Karpas-422 (cell line): ENCODE data around the gene CDC42EP1. TPM values are rescaled to one million over a fixed set of nuclear protein-coding genes. Genes with fewer than 3 reads are reported as not detected.
"Not testable (repeated sequence)": the region's sequence is repeated elsewhere in the genome, so short reads cannot be mapped to it uniquely, and the experiment has no call there.

Source experiments
- DNase-seq: peaks from one replicate; pipeline ENCODE4 v3.0.0-alpha.2; 2015
- H2AFZ ChIP-seq: fragments of 200-600 bp; sonication (generic); 2 replicates; pipeline ENCODE4 v1.6.1; 2014; ENCODE audit warnings: antibody characterized with exemption, low read length, mixed read lengths
- H3K27ac ChIP-seq: fragments of 200-600 bp; sonication (generic); 2 replicates; pipeline ENCODE4 v1.5.1; 2014; ENCODE audit warnings: mild to moderate bottlenecking, low read length, moderate library complexity
- H3K27me3 ChIP-seq: fragments of 200-600 bp; sonication (generic); 2 replicates; pipeline ENCODE4 v1.6.1; 2014; ENCODE audit warnings: low read length, mixed read lengths
- H3K36me3 ChIP-seq: fragments of 200-600 bp; sonication (generic); 2 replicates; pipeline ENCODE4 v1.6.1; 2014; ENCODE audit warnings: low read length, mixed read lengths; ENCODE audit not compliant: insufficient read depth
- H3K4me1 ChIP-seq: fragments of 200-600 bp; sonication (generic); 2 replicates; pipeline ENCODE4 v1.6.1; 2014; ENCODE audit warnings: mild to moderate bottlenecking, low read length, mixed read lengths
- H3K4me2 ChIP-seq: fragments of 200-600 bp; sonication (generic); 2 replicates; pipeline ENCODE4 v1.6.1; 2014; ENCODE audit warnings: low read length, low read depth, mild to moderate bottlenecking; ENCODE audit not compliant: poor library complexity, severe bottlenecking
- H3K4me3 ChIP-seq: fragments of 200-600 bp; sonication (generic); 2 replicates; pipeline ENCODE4 v1.5.1; 2014; ENCODE audit warnings: mild to moderate bottlenecking, antibody characterized with exemption, low read length, mixed read lengths
- H3K79me2 ChIP-seq: fragments of 200-600 bp; sonication (generic); 2 replicates; pipeline ENCODE4 v1.6.1; 2014; ENCODE audit warnings: mild to moderate bottlenecking, low read length, mixed read lengths
- H3K9ac ChIP-seq: fragments of 200-600 bp; sonication (generic); 2 replicates; pipeline ENCODE4 v1.6.0; 2014; ENCODE audit warnings: low read length
- H3K9me2 ChIP-seq: fragments of 200-600 bp; sonication (generic), shearing (Covaris generic); replicated peaks from 2 replicates; pipeline ENCODE4 v1.6.0; 2014; ENCODE audit warnings: mild to moderate bottlenecking, low read length, moderate library complexity; ENCODE audit not compliant: insufficient read depth
- H3K9me3 ChIP-seq: fragments of 300-700, 200-600 bp; sonication (generic); 2 replicates; pipeline ENCODE4 v1.6.1; 2014; ENCODE audit warnings: low read length, mixed read lengths
- H4K20me1 ChIP-seq: fragments of 200-600 bp; sonication (generic); 2 replicates; pipeline ENCODE4 v1.6.1; 2014; ENCODE audit warnings: mild to moderate bottlenecking, antibody characterized with exemption, low read length, low read depth; ENCODE audit not compliant: insufficient read depth
- total RNA-seq: library from RNA; depleted of rRNA; stranded (reverse); fragments of >200 nt; shearing (Covaris generic); gene quantifications from 2 replicates; pipeline ENCODE4 v1.2.3, GENCODE V29; 2014; ENCODE audit warnings: low replicate concordance

The CDC42EP1 gene
- total RNA-seq, 1 experiment from 2014 or later, result not detected

GRCh38 chr22:37527081-37527752, 33.1 kb upstream of the CDC42EP1 start:
- not testable (repeated sequence) for DNase-seq, H3K79me2 ChIP-seq, H2AFZ ChIP-seq, H3K27ac ChIP-seq, H3K4me2 ChIP-seq, H3K9me3 ChIP-seq, H4K20me1 ChIP-seq, H3K9ac ChIP-seq, H3K4me3 ChIP-seq, H3K36me3 ChIP-seq, H3K4me1 ChIP-seq, H3K9me2 ChIP-seq, H3K27me3 ChIP-seq

- not testable (repeated sequence) for H3K9me2 ChIP-seq, H3K27me3 ChIP-seq, H3K4me3 ChIP-seq, H3K9ac ChIP-seq, H3K36me3 ChIP-seq, DNase-seq, H3K4me1 ChIP-seq, H2AFZ ChIP-seq, H3K9me3 ChIP-seq, H3K4me2 ChIP-seq, H4K20me1 ChIP-seq, H3K27ac ChIP-seq, H3K79me2 ChIP-seq
Observed at GRCh38 chr22:37527952-37528351, 32.3 kb upstream of the CDC42EP1 start.

GRCh38 chr22:37529652-37530345, 30.5 kb upstream of the CDC42EP1 start:
- Histone ChIP-seq H3K4me2 (no peak overlapping the region), H3K4me1 (no peaks in the 10 kb centered on the region), H3K9me3 (no peaks in the 10 kb centered on the region), H3K9me2 (no peaks in the 10 kb centered on the region), H3K27me3 (no peaks in the 10 kb centered on the region), H3K36me3 (no peaks in the 10 kb centered on the region), H3K9ac (no peak overlapping the region), H2AFZ (no peak overlapping the region), H4K20me1 (no peaks in the 10 kb centered on the region), H3K27ac (no peak overlapping the region), H3K79me2 (no peaks in the 10 kb centered on the region), H3K4me3 (no peak overlapping the region)
- DNase-seq, result no peak

GRCh38 chr22:37533995-37534394, 26.3 kb upstream of the CDC42EP1 start:
- no peak overlapping the region for H3K27ac ChIP-seq
- no peaks in the 10 kb centered on the region for H3K27me3 ChIP-seq
- DNase-seq, result no peak
- H3K4me1 ChIP-seq, result no peaks in the 10 kb centered on the region
- no peak overlapping the region for H3K9ac ChIP-seq
- H3K4me3 ChIP-seq, result no peak overlapping the region
- H3K9me2 ChIP-seq, result no peaks in the 10 kb centered on the region
- no peaks in the 10 kb centered on the region for H4K20me1 ChIP-seq
- H3K4me2 ChIP-seq, result no peak overlapping the region
- H3K36me3 ChIP-seq, result no peaks in the 10 kb centered on the region
- H3K9me3 ChIP-seq, result no peaks in the 10 kb centered on the region
- H3K79me2 ChIP-seq, result no peaks in the 10 kb centered on the region
- H2AFZ ChIP-seq, result no peak overlapping the region

GRCh38 chr22:37534445-37534844, 25.8 kb upstream of the CDC42EP1 start:
- no peak overlapping the region for H3K4me2 ChIP-seq
- H3K9me2 ChIP-seq, result no peaks in the 10 kb centered on the region
- no peak overlapping the region for H3K4me3 ChIP-seq
- H3K4me1 ChIP-seq, result no peaks in the 10 kb centered on the region
- H3K36me3 ChIP-seq, result no peaks in the 10 kb centered on the region
- no peaks in the 10 kb centered on the region for H4K20me1 ChIP-seq
- H3K9ac ChIP-seq, result no peak overlapping the region
- no peaks in the 10 kb centered on the region for H3K79me2 ChIP-seq
- no peak overlapping the region for H2AFZ ChIP-seq
- no peak overlapping the region for H3K27ac ChIP-seq
- no peaks in the 10 kb centered on the region for H3K9me3 ChIP-seq
- no peaks in the 10 kb centered on the region for H3K27me3 ChIP-seq
- no peak for DNase-seq

- no peak overlapping the region for H3K9ac ChIP-seq
- no peaks in the 10 kb centered on the region for H4K20me1 ChIP-seq
- H3K27me3 ChIP-seq, result no peaks in the 10 kb centered on the region
- no peaks in the 10 kb centered on the region for H3K36me3 ChIP-seq
- H3K4me2 ChIP-seq, result no peak overlapping the region
- DNase-seq, result no peak
- H2AFZ ChIP-seq, result no peak overlapping the region
- no peak overlapping the region for H3K4me3 ChIP-seq
- no peaks in the 10 kb centered on the region for H3K9me2 ChIP-seq
- H3K9me3 ChIP-seq, result no peaks in the 10 kb centered on the region
- no peak overlapping the region for H3K27ac ChIP-seq
- H3K4me1 ChIP-seq, result no peaks in the 10 kb centered on the region
- H3K79me2 ChIP-seq, result no peaks in the 10 kb centered on the region
Observed at GRCh38 chr22:37535159-37535558, 25.1 kb upstream of the CDC42EP1 start.

GRCh38 chr22:37538590-37539357, 21.5 kb upstream of the CDC42EP1 start:
- no peaks in the 10 kb centered on the region for H3K36me3 ChIP-seq
- no peaks in the 10 kb centered on the region for H3K27me3 ChIP-seq
- no peaks in the 10 kb centered on the region for H4K20me1 ChIP-seq
- no peak overlapping the region for H3K4me3 ChIP-seq
- peak; percentile 95 for DNase-seq
- H3K79me2 ChIP-seq, result no peaks in the 10 kb centered on the region
- H2AFZ ChIP-seq, result no peak overlapping the region; the same call in 1 of the 2 replicates
- no peaks in the 10 kb centered on the region for H3K9me3 ChIP-seq
- H3K4me2 ChIP-seq, result no peak overlapping the region
- no peaks in the 10 kb centered on the region for H3K9me2 ChIP-seq
- no peak overlapping the region for H3K9ac ChIP-seq
- peaks cover 9% of the 10 kb centered on the region for H3K4me1 ChIP-seq
- no peak overlapping the region for H3K27ac ChIP-seq

GRCh38 chr22:37539790-37540189, 20.5 kb upstream of the CDC42EP1 start:
- not testable (repeated sequence) for H3K9me3 ChIP-seq, H3K9ac ChIP-seq, H3K4me2 ChIP-seq, H3K27me3 ChIP-seq, H3K27ac ChIP-seq, H4K20me1 ChIP-seq, H3K4me3 ChIP-seq, H2AFZ ChIP-seq, H3K36me3 ChIP-seq, H3K9me2 ChIP-seq, H3K79me2 ChIP-seq, DNase-seq, H3K4me1 ChIP-seq
